ENCODE data around the gene DAO.

DNA sequence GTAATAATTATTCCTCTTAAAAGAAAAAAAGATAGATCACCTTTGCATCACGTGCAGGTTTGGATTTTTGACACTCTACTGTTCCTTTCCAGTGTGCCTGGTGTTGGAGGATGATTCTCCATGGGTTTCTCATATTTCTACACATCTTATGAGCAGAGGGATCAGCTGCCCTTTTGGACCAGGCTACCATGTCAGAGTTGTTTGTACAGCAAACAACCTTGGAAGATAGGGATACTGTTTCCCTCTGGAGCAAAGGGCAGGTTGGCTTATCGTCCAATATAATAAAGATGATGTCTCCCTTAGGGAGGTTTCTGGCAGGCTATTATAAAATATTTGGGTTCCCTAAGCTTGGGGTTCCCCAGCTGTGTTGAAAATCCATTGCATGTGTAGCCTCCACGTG is 42.1 kb downstream of the DAO start:
- TF ChIP-seq, protein P1, sequence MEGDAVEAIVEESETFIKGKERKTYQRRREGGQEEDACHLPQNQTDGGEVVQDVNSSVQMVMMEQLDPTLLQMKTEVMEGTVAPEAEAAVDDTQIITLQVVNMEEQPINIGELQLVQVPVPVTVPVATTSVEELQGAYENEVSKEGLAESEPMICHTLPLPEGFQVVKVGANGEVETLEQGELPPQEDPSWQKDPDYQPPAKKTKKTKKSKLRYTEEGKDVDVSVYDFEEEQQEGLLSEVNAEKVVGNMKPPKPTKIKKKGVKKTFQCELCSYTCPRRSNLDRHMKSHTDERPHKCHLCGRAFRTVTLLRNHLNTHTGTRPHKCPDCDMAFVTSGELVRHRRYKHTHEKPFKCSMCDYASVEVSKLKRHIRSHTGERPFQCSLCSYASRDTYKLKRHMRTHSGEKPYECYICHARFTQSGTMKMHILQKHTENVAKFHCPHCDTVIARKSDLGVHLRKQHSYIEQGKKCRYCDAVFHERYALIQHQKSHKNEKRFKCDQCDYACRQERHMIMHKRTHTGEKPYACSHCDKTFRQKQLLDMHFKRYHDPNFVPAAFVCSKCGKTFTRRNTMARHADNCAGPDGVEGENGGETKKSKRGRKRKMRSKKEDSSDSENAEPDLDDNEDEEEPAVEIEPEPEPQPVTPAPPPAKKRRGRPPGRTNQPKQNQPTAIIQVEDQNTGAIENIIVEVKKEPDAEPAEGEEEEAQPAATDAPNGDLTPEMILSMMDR (IDR thresholded peaks at IDR 0.05), result no peak
- no peak for TF ChIP-seq POLR2A (IDR thresholded peaks at IDR 0.05)
